GM12878 (cell line): Measurements from ENCODE around the gene ICAM2. TPM values are rescaled to one million over a fixed set of nuclear protein-coding genes. Genes with fewer than 3 reads are reported as not detected.
A peak's percentile ranks its signal among the peaks of the same experiment; 100 is the strongest.

Source experiments
- ATAC-seq: fragments of 200-7000 bp; cut with Tn5 transposase; 3 replicates; pipeline ENCODE4 v1.9.1; 2020; ENCODE audit warnings: mild to moderate bottlenecking, moderate library complexity
- BruUV-seq: library from RNA; stranded (reverse); fragments of 400-500 nt; replicated peaks from 2 replicates; lab custom pipeline; 2021; lab: Mats Ljungman, UMichigan
- CTCF ChIA-PET: fragments of 300-600 bp; sonication (Branson Sonifier 250); formaldehyde crosslinking; extraction: SDS; loops from one replicate; lab custom pipeline; 2021; ENCODE audit warnings: inconsistent platforms; lab: Yijun Ruan, JAX
- POLR2A ChIA-PET: fragments of 350-600 bp; formaldehyde crosslinking; extraction: SDS; loops from one replicate; lab custom pipeline; 2021; ENCODE audit warnings: inconsistent platforms; lab: Charles Lee
- RAD21 ChIA-PET: fragments of 300-600 bp; sonication (Branson Sonifier 250); formaldehyde crosslinking; loops from one replicate; lab custom pipeline; 2023; ENCODE audit warnings: antibody characterized with exemption; ENCODE audit not compliant: unreplicated experiment; lab: Charles Lee
- SMC1A ChIA-PET: fragments of 300-600 bp; sonication (Branson Sonifier 250); formaldehyde crosslinking; loops from one replicate; lab custom pipeline; 2023; ENCODE audit not compliant: unreplicated experiment, uncharacterized antibody; lab: Charles Lee
- DNase-seq: peaks from one replicate; pipeline ENCODE4 v3.0.0-alpha.2; 2011; ENCODE audit warnings: low read depth, low spot score
- FAIRE-seq: peaks from 3 replicates; lab custom pipeline; 2011; peaks lifted over from hg19 to GRCh38; lab: Jason Lieb, UNC
- H2AFZ ChIP-seq: 2 replicates; pipeline ENCODE4 v1.6.0; 2011; ENCODE audit warnings: low read depth, low read length, control low read depth; ENCODE audit not compliant: control insufficient read depth
- H3K27ac ChIP-seq: 2 replicates; pipeline ENCODE4 v1.5.1; 2011; ENCODE audit warnings: control low read depth; ENCODE audit not compliant: control insufficient read depth, insufficient read depth
- H3K27me3 ChIP-seq, 2 experiments: replicated peaks in 1 of 2; 2 replicates each; pipeline versions ENCODE4 v1.6.0 to v1.6.1; 2011; ENCODE audit warnings: low read length in 1 of 2; ENCODE audit not compliant: control insufficient read depth in 2 of 2, insufficient read depth in 2 of 2
- H3K36me3 ChIP-seq, 2 experiments: 2 replicates each; pipeline ENCODE4 v1.5.1; 2011; ENCODE audit warnings: low read length in 1 of 2; ENCODE audit not compliant: control insufficient read depth in 2 of 2, insufficient read depth in 2 of 2
- H3K4me1 ChIP-seq: 2 replicates; pipeline ENCODE4 v1.6.1; 2011; ENCODE audit warnings: mild to moderate bottlenecking, low read length, moderate library complexity, mixed read lengths; ENCODE audit not compliant: control insufficient read depth, insufficient read depth
- H3K4me2 ChIP-seq: 2 replicates; pipeline ENCODE4 v1.6.0; 2011; ENCODE audit warnings: control low read depth; ENCODE audit not compliant: control insufficient read depth, insufficient read depth
- H3K4me3 ChIP-seq: fragments of 200-600 bp; sonication (generic); 2 replicates; pipeline ENCODE4 v1.5.1; 2016
- H3K79me2 ChIP-seq: 2 replicates; pipeline ENCODE4 v1.6.0; 2011; ENCODE audit warnings: low read length; ENCODE audit not compliant: control insufficient read depth, insufficient read depth
- H3K9ac ChIP-seq: 2 replicates; pipeline ENCODE4 v1.8.0; 2011; ENCODE audit warnings: low read length, control low read depth, mixed read lengths; ENCODE audit not compliant: control insufficient read depth, insufficient read depth
- H3K9me3 ChIP-seq: replicated peaks from 3 replicates; pipeline ENCODE4 v1.5.1; 2011; ENCODE audit warnings: mild to moderate bottlenecking, low read length; ENCODE audit not compliant: control insufficient read depth, insufficient read depth
- H4K20me1 ChIP-seq: 2 replicates; pipeline ENCODE4 v1.6.0; 2011; ENCODE audit not compliant: control insufficient read depth, insufficient read depth
- BHLHE40 ChIP-seq, 2 experiments: fragments of 450-650 bp in 1 of 2; IDR thresholded peaks; 2 replicates each; pipeline ENCODE4 v1.6.1; 2011 to 2017; ENCODE audit warnings: low read depth in 2 of 2, borderline replicate concordance in 1 of 2, improper control_type of control experiment in 1 of 2, low read length in 1 of 2, mild to moderate bottlenecking in 1 of 2
- CHD1 ChIP-seq: IDR thresholded peaks from 2 replicates; pipeline ENCODE4 v1.6.1; 2012; ENCODE audit warnings: low read depth, low read length, improper control_type of control experiment
- CTCF ChIP-seq, 3 experiments: IDR thresholded peaks in 2 of 3; conservative IDR thresholded peaks in 1 of 3; 2 replicates each; pipeline ENCODE4 v1.5.1; 2011; ENCODE audit warnings: low read depth in 3 of 3, low read length in 3 of 3, mild to moderate bottlenecking in 3 of 3, control low read depth in 2 of 3, moderate library complexity in 2 of 3, inconsistent platforms in 1 of 3, mixed read lengths in 1 of 3; ENCODE audit not compliant: control insufficient read depth in 2 of 3, insufficient read depth in 1 of 3; ENCODE audit errors: extremely low read depth in 1 of 3
- LARP7 ChIP-seq: fragments of 450-650 bp; IDR thresholded peaks from 2 replicates; pipeline ENCODE4 v1.6.1; 2017; ENCODE audit warnings: mild to moderate bottlenecking
- NBN ChIP-seq: fragments of 450-650 bp; IDR thresholded peaks from 2 replicates; pipeline ENCODE4 v1.6.1; 2016
- WGBS: methylation state at CpG from one replicate; pipeline ENCODE4 v1.1.6; 2016; ENCODE audit warnings: low lambda C conversion rate; ENCODE audit not compliant: insufficient replicate concordance, insufficient coverage; ENCODE audit errors: missing lambda C conversion rate; 5-methylcytosine and 5-hydroxymethylcytosine counted together
- in situ Hi-C: fragments of 300-500 bp; cut with MboI; formaldehyde crosslinking; loops from 9 replicates; pipeline ENCODE4 v1.14.3; 2018; ENCODE audit warnings: mixed read lengths
- intact Hi-C: fragments of 100-400 bp; cut with micrococcal nuclease; formaldehyde crosslinking; loops from one replicate; pipeline ENCODE4 v1.14.2; 2022; ENCODE audit not compliant: unreplicated experiment
- polyA plus RNA-seq, 11 experiments: library from polyadenylated mRNA; depleted of rRNA in 4 of 11; unstranded in 6 of 11; stranded (reverse) in 5 of 11; fragments of >200 nt; fragmentation: Nextera tagmentation in 4 of 11; fragmentation: Illumina TruSeq in 1 of 11; extraction: Ambion mirVana in 4 of 11; extraction: Trizol in 1 of 11; gene quantifications; 1 replicate in 1 of 11; 2 replicates in 10 of 11; pipeline versions ENCODE4 v1.2.1 to v1.2.3, GENCODE V29; 2011 to 2016; ENCODE audit warnings: inconsistent platforms in 2 of 11, missing spikeins in 2 of 11, low read depth in 1 of 11
- total RNA-seq, 4 experiments: library from RNA; depleted of rRNA in 3 of 4; stranded (reverse); fragments of >200 nt in 3 of 4; fragmentation: Illumina TruSeq in 1 of 4; extraction: Trizol in 1 of 4; gene quantifications; 2 replicates each; pipeline versions ENCODE4 v1.2.1 to v1.2.3, GENCODE V29; 2013 to 2021

The ICAM2 gene
- total and polyA plus RNA-seq, 10 of the 15 experiments (the other 5 are each of a cell fraction or from before 2014, with no cell fraction given), result 23.6 to 108 (median 58.1) TPM

GRCh38 chr17:64036198-64036922 is 15.9 kb upstream of the ICAM2 start:
- Histone ChIP-seq H3K79me2 (no peaks in the 10 kb centered on the region), H3K27me3 (no peaks in the 10 kb centered on the region), H2AFZ (no peak overlapping the region), H4K20me1 (no peaks in the 10 kb centered on the region), H3K9me3 (no peaks in the 10 kb centered on the region), H3K36me3 (no peaks in the 10 kb centered on the region; a peak in 2 of 4 replicates), H3K27ac (no peak overlapping the region), H3K9ac (no peak overlapping the region), H3K4me1 (no peaks in the 10 kb centered on the region), H3K4me3 (no peak overlapping the region), H3K4me2 (no peak overlapping the region)
- ChIA-PET CTCF (interaction anchor here (13.0 kb wide), 1 partner anchor 98 kb away, joined by 915 read pairs; the partner anchor contains the start of gene ERN1), RAD21 (no interaction called here), POLR2A (no interaction called here), SMC1A (interaction anchor here (0.8 to 1.4 kb wide), 2 partner anchors 88 to 97 kb away, joined by 3 to 4 read pairs; no protein-coding TSS in a partner anchor)
- BruUV-seq, result no TSS peak
- TF ChIP-seq LARP7 (no peak), NBN (no peak), CHD1 (no peak), BHLHE40 (IDR thresholded peaks at IDR 0.05; ENCODE audit: borderline replicate concordance in 1 of 2, low read depth in 2 of 2, low read length in 1 of 2) (no peak), CTCF (IDR thresholded peaks at IDR 0.05 in 2 of 3, conservative IDR thresholded peaks at IDR 0.05 in 1 of 3; ENCODE audit: control insufficient read depth in 2 of 3, extremely low read depth in 1 of 3, insufficient read depth in 1 of 3, low read depth in 3 of 3, low read length in 3 of 3) (0 out of 6 replicates have a peak, but pooled peaks of 1 of the 3 experiments have one; percentile 12)
- FAIRE-seq (no peak), DNase-seq (no peak), ATAC-seq (peak; percentile 36; the same call in 1 of the 3 replicates)
- in situ Hi-C loops (loop anchor here (25.0 kb wide), 1 partner anchor 251 kb away; no protein-coding TSS in a partner anchor), intact Hi-C loops (no loop called here)
- WGBS, result 77% methylated on average over 14 of the region's 14 CpGs
